Measurements from ENCODE around the gene HLCS. TPM values are rescaled to one million over a fixed set of nuclear protein-coding genes. Genes with fewer than 3 reads are reported as not detected.

HLCS gene
- total RNA-seq, 6 donors from 2014 or later: 15.3 to 34.6 (median 24.1) TPM

GRCh38 chr21:36708286-36709029, 258.0 kb downstream of the HLCS start:
- Histone ChIP-seq H3K9me3 (no peaks in the 10 kb centered on the region), H3K36me3 (no peaks in the 10 kb centered on the region), H3K4me3 (no peak overlapping the region), H3K27me3 (peaks cover 3 to 94% (median 43%) of the 10 kb centered on the region in 4 donors), H3K4me1 (peaks cover 35 to 62% (median 38%) of the 10 kb centered on the region in 4 donors), H3K27ac (no peak overlapping the region)
- WGBS, 2 donors: 5 to 7% methylated on average over 23 to 39 of the region's 44 CpGs
- no peak for TF ChIP-seq EP300 (IDR thresholded peaks at IDR 0.05)
- no peak for TF ChIP-seq POLR2A (IDR thresholded peaks at IDR 0.05)
- no peak for TF ChIP-seq CTCF (IDR thresholded peaks at IDR 0.05)
- no peak for TF ChIP-seq POLR2AphosphoS5 (IDR thresholded peaks at IDR 0.05)
- ATAC-seq (ENCODE audit: low FRiP score in 2 of 2): no peak
- peak in 1 of 2 donors; percentile 12 for DNase-seq

- H3K36me3 ChIP-seq: no peaks in the 10 kb centered on the region
- ATAC-seq (ENCODE audit: low FRiP score in 2 of 2) (no peak), DNase-seq (peak; percentile 6 to 81)
- TF ChIP-seq EP300 (IDR thresholded peaks at IDR 0.05): no peak
- TF ChIP-seq POLR2A (IDR thresholded peaks at IDR 0.05): no peak
- no peak for TF ChIP-seq POLR2AphosphoS5 (IDR thresholded peaks at IDR 0.05)
- TF ChIP-seq CTCF (IDR thresholded peaks at IDR 0.05): no peak
- 1 to 3% methylated on average over 7 to 26 of the region's 53 CpGs for WGBS, 2 donors
- H3K27me3 ChIP-seq: peaks cover 3 to 96% (median 46%) of the 10 kb centered on the region in 4 donors
- no peak overlapping the region for H3K27ac ChIP-seq
- H3K4me3 ChIP-seq: no peak overlapping the region
- H3K9me3 ChIP-seq: no peaks in the 10 kb centered on the region
- H3K4me1 ChIP-seq: peaks cover 35 to 62% (median 38%) of the 10 kb centered on the region in 4 donors
These were observed 258.6 kb downstream of the HLCS start for GRCh38 chr21:36707763-36708285.

- no peak for TF ChIP-seq EP300 (IDR thresholded peaks at IDR 0.05)
- no peak for TF ChIP-seq POLR2A (IDR thresholded peaks at IDR 0.05)
- TF ChIP-seq CTCF (IDR thresholded peaks at IDR 0.05): no peak
- no peak for TF ChIP-seq POLR2AphosphoS5 (IDR thresholded peaks at IDR 0.05)
- H3K27ac ChIP-seq: no peak overlapping the region
- no peak overlapping the region for H3K4me3 ChIP-seq
- no peaks in the 10 kb centered on the region for H3K9me3 ChIP-seq
- H3K36me3 ChIP-seq: no peaks in the 10 kb centered on the region
- ATAC-seq (ENCODE audit: low FRiP score in 2 of 2): no peak
- 13 to 16% methylated on average over 24 to 32 of the region's 32 CpGs for WGBS, 2 donors
- peaks cover 35 to 62% (median 38%) of the 10 kb centered on the region in 4 donors for H3K4me1 ChIP-seq
- DNase-seq: peak in 1 of 2 donors; percentile 16
- H3K27me3 ChIP-seq: peaks cover 3 to 96% (median 50%) of the 10 kb centered on the region in 4 donors
These were observed 259.3 kb downstream of the HLCS start for GRCh38 chr21:36706951-36707762.

GRCh38 chr21:36706482-36706852, 260.0 kb downstream of the HLCS start:
- no peak overlapping the region for H3K4me3 ChIP-seq
- peaks cover 36 to 66% (median 42%) of the 10 kb centered on the region in 4 donors for H3K4me1 ChIP-seq
- H3K36me3 ChIP-seq: no peaks in the 10 kb centered on the region
- DNase-seq (peak in 1 of 2 donors; percentile 10), ATAC-seq (ENCODE audit: low FRiP score in 2 of 2) (no peak)
- H3K9me3 ChIP-seq: no peaks in the 10 kb centered on the region
- H3K27ac ChIP-seq: no peak overlapping the region
- no peak for TF ChIP-seq EP300 (IDR thresholded peaks at IDR 0.05)
- no peak for TF ChIP-seq CTCF (IDR thresholded peaks at IDR 0.05)
- no peak for TF ChIP-seq POLR2A (IDR thresholded peaks at IDR 0.05)
- TF ChIP-seq POLR2AphosphoS5 (IDR thresholded peaks at IDR 0.05): no peak
- WGBS, 2 donors: 7 to 8% methylated on average over 13 of the region's 13 CpGs
- H3K27me3 ChIP-seq: peaks cover 3 to 98% (median 55%) of the 10 kb centered on the region in 4 donors
